Measurements from ENCODE around the gene ATRX.

Gene ATRX

DNA sequence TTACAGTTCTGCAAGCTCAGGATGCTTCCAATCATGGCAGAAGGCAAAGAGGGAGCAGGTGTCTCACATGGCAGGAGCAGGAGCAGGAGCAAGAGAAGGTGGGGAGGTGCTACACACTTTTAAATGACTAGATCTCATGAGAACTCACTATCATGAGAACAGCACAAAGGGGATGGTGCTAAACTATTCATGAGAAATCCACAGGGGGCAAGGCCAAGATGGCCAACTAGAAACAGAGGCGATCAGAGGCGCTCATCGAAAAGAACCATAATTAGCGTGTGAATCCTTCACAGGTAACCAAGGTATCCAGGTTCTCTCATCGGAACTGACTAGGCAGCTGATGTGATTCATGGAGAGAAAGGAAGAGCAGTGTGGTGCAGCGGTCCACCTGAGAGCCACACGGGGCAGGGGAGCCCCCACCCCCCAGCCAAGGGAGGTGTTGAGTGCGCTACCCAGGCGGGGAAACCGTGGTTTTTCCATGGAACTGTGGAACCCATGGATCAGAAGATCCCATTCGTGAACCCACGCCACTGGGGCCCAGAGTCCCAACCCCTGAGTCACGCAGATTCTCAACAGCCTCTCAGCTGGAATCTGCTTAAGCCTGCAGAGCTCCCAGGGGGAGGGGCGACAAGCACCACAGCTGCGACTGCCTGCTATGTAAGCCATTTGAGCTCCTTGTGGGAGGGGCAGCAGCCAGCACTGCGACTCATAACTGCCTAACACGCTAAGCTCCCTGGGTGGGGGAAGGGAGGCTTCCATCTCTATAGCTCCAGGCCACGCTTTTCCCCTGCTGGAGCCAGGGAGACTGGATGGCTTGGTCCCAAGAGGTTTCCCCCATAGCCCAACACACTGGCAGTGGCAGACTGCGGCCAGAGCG is 292.1 kb downstream of the ATRX start:
- DNase-seq (ENCODE audit: low read depth) = peak; percentile 41

GRCh38 chrX:77484045-77484444 is 302.0 kb downstream of the ATRX start:
- no peak for DNase-seq (ENCODE audit: low read depth)

- DNase-seq (ENCODE audit: low read depth) = no peak
These were observed 330.6 kb downstream of the ATRX start for GRCh38 chrX:77455437-77455836.
